GM12801 (cell line): ENCODE results near the gene NARS2.

Experiments
- CTCF ChIP-seq: IDR thresholded peaks from one replicate; pipeline ENCODE4 v1.5.1; 2011; ENCODE audit warnings: control low read depth; ENCODE audit not compliant: insufficient read length; ENCODE audit errors: extremely low read depth

Gene NARS2

GRCh38 chr11:78438298-78438975 is 136.2 kb downstream of the NARS2 start:
- no peak for TF ChIP-seq CTCF

GRCh38 chr11:78432956-78433355 is 141.7 kb downstream of the NARS2 start:
- no peak for TF ChIP-seq CTCF

- TF ChIP-seq CTCF, result no peak
These were observed 142.6 kb downstream of the NARS2 start for GRCh38 chr11:78432058-78432515.

- TF ChIP-seq CTCF, result no peak
These were observed 145.0 kb downstream of the NARS2 start for GRCh38 chr11:78429660-78430059.

GRCh38 chr11:78429209-78429608 is 145.5 kb downstream of the NARS2 start:
- no peak for TF ChIP-seq CTCF

GRCh38 chr11:78428773-78429172 is 145.9 kb downstream of the NARS2 start:
- no peak for TF ChIP-seq CTCF

- no peak for TF ChIP-seq CTCF
These were observed 146.4 kb downstream of the NARS2 start for GRCh38 chr11:78428266-78428636.
